A172 (cell line): Measurements from ENCODE around the gene MSH6. TPM values are rescaled to one million over a fixed set of nuclear protein-coding genes. Genes with fewer than 3 reads are reported as not detected.

Experiments
- DNase-seq: peaks from one replicate; pipeline ENCODE4 v3.0.0-alpha.2; 2015; ENCODE audit warnings: low spot score
- total RNA-seq: library from RNA; depleted of rRNA; stranded (reverse); fragments of >200 nt; shearing (Covaris generic); gene quantifications from 2 replicates; pipeline ENCODE4 v1.2.3, GENCODE V29; 2014; rRNA removed

Gene MSH6, protein sequence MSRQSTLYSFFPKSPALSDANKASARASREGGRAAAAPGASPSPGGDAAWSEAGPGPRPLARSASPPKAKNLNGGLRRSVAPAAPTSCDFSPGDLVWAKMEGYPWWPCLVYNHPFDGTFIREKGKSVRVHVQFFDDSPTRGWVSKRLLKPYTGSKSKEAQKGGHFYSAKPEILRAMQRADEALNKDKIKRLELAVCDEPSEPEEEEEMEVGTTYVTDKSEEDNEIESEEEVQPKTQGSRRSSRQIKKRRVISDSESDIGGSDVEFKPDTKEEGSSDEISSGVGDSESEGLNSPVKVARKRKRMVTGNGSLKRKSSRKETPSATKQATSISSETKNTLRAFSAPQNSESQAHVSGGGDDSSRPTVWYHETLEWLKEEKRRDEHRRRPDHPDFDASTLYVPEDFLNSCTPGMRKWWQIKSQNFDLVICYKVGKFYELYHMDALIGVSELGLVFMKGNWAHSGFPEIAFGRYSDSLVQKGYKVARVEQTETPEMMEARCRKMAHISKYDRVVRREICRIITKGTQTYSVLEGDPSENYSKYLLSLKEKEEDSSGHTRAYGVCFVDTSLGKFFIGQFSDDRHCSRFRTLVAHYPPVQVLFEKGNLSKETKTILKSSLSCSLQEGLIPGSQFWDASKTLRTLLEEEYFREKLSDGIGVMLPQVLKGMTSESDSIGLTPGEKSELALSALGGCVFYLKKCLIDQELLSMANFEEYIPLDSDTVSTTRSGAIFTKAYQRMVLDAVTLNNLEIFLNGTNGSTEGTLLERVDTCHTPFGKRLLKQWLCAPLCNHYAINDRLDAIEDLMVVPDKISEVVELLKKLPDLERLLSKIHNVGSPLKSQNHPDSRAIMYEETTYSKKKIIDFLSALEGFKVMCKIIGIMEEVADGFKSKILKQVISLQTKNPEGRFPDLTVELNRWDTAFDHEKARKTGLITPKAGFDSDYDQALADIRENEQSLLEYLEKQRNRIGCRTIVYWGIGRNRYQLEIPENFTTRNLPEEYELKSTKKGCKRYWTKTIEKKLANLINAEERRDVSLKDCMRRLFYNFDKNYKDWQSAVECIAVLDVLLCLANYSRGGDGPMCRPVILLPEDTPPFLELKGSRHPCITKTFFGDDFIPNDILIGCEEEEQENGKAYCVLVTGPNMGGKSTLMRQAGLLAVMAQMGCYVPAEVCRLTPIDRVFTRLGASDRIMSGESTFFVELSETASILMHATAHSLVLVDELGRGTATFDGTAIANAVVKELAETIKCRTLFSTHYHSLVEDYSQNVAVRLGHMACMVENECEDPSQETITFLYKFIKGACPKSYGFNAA (N-terminal part only)
- 101 and 112 TPM in 2 replicates for total RNA-seq

DNA sequence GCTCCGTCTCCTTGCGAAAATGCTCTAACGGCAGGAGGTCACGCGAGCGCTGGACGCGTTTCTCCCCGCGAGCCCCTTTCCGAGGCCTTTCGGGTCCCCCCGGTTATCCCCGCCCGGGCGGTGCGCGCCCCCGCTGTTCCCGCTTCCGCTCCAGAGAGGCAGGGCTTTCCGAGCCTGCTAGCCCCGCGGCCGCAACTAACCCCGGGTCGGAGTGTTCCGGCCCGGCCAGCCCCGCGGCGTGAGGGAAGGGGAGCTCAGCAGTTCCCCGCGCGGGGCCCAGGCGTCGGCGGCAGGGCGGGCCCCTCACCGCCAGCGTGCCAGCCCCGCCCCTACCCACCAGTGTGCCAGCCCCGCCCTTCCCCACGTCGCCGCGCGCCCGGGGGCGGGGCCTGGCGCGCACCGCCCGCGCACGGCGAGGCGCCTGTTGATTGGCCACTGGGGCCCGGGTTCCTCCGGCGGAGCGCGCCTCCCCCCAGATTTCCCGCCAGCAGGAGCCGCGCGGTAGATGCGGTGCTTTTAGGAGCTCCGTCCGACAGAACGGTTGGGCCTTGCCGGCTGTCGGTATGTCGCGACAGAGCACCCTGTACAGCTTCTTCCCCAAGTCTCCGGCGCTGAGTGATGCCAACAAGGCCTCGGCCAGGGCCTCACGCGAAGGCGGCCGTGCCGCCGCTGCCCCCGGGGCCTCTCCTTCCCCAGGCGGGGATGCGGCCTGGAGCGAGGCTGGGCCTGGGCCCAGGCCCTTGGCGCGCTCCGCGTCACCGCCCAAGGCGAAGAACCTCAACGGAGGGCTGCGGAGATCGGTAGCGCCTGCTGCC lies at the start of gene MSH6:
TSS of gene MSH6 (plus strand) at position 475 of the 815 bp plus-strand sequence. CDS start at position 564, 89 bp downstream.
- DNase-seq, result peak; percentile 75

DNA sequence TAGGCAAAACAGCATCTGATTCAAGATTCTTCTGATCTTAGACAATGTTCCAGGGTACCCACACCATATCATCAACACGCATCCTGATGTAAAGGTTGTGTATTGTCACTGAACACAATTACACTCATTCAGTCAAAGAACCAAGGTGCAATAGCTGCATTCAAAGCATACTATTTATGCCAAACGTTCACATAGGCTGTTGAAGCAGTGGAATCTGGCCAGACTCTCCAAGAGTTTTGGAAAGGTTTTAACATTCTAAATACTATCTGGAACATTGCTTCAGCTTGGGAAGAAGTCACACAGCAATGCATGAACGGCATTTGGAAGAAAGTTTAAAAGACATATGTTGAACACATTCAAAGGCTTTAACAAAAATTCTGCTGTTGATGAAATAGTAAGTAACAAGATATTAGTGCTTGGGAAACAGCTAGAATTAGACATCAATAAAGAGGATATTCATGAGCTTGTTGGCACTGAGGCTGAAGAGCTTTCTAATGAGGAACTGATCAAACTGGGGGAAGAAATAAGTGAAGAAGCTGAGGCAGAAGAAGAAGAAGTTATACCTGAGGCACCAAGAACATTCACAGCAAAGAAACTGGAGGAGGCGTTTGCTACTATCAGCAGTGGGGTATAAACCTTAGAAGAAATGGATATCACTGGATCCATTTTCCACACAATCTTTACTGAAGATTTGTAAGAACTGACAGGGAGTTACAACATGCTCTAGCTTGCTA lies 47.6 kb upstream of the MSH6 start:
- DNase-seq, result no peak

DNA sequence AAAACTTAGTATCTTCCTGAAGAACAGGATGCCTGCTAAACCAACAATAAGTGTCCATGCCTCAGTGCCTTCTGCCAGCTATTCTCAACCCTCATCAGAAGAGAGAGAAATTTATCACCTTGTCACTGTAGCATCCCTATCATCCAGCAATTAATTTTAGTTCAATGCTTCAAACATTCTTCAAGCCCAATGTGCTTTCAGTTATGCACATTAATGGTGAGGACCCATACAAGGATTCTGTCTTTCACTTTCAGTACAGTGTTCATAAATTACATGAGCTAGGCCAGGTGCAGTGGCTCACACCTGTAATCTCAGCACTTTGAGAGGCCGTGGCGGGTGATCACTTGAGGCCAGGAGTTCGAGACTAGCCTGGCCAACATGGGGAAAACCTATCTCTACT lies 47.0 kb upstream of the MSH6 start:
- DNase-seq, result no peak

DNA sequence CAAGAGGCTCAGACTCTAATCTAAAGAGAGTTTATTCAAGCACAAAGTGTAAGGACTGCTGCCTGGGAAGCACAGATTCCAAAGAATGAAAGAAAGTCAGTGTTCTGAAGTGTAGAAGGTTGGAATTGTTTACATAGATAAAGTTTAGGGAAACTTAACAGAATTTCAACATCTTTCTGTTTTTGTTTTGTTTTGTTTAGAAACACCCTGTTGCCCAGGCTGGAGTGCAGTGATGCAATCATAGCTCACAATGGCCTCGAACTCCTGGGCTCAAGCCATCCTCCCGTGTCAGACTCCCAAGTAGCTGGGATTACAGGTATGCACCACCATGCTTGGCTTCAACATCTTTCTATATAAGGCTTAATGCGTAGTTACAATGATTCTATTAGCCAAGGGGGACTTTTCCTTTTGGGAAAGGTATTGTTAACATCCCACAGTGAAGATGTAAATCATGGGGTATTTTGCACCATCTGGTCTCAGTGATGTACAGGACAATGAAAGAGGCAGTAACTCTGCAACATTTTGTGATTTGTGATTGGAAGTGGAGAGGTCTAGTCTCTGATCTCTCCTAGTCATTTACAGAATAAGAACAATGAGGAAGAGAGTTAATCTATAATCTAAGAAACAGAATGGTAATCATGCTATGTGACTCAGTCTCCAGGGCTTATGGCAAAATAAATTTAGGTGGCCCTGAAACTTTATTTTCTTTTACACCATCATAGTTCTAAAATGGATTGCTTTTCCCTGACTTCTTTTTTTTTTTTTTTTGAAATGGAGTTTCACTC lies 45.6 kb upstream of the MSH6 start:
- no peak for DNase-seq

DNA sequence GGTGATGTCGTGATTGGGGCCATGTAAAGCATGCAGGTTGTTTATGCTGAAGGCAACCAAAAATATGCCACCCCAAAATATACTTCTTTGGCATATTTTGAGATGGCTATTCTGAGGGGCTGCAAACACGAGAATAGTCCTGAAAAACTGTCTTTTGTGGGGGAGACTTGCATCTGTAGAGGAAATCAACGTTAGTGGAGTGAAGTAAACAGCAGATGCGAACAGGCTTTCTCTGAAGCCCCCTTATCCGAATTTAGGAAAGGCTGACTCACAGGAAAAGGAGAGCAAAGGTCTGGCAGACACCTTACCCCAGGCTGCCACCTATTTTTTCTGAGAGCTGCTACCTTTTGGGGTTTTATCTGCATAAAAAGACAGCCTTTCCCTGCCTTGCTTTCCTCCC lies 44.6 kb upstream of the MSH6 start:
- DNase-seq, result no peak

DNA sequence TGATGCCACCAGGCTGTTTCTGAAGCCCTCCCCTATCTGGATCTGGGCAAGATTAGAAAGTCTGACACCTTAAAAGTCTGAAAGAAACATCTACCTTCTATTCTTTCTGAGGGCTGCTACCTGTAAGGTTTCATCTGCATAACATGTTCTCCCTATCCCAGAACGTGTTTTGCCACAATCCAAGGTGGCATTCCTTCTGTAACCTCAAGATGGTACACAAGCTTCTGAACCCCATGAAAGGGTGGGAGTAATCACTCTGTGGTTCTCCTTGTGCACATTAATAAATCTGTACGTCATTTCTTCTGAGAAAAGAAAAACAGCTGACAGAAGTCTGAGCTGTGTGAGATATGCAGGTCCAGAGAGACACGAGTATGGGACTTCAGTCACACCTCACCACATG lies 41.8 kb upstream of the MSH6 start:
- no peak for DNase-seq

DNA sequence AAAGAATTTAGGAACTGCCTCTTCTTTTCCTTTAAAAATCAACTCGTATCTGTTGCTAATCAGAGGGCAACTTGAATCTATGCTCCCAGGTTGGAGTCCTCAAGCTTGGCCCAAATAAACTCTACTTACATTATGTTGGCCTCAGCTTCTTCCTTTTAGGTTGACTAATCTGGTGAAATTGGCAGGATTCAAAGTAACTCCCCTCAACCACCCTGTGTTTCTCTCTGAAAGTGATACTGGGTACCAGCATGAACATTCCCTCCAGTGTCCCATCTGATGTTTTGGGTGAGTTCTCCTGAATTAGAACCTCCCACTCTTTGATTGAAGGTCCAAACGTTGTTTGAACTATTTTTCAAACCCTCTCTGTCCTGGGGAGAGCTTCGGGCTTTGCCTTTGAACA lies 41.3 kb upstream of the MSH6 start:
- DNase-seq, result no peak

DNA sequence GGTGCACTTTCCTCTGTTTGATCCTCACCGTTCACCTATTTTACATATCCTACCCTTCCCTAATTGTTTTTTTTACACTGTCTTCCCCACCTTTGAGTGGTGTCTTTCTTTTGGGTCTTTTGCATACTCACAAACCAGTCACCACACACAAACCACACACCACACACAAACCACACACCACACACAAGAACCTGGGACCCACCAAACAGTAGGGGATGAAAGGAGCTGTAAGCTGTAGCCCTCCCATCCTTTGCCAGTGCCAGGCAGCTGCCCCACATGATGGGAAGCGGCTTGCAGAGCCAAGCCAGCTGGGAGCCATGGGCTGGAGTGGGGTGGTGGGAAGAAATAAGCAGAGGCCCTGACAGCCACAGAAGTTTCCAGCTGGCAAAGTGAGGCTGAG lies 38.9 kb upstream of the MSH6 start:
- no peak for DNase-seq

DNA sequence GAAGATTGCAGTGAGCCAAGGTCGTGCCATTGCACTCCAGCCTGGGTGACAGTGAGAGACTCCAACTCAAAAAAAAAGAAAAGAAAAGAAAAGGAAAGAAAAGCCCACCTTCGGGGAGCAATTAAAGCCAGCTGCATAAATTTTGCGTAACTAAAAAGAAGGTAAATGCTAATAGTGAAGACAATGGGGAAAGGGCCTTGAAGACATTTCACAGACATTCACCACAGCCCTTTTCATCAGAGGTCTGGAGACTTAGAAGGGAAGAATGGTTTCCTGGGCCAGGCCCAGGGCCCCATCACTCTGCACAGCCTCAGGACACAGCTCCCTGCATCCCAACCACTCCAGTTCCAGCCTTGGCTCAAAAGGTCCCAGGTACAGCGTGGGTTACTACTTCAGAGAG lies 35.1 kb upstream of the MSH6 start:
- DNase-seq, result no peak

DNA sequence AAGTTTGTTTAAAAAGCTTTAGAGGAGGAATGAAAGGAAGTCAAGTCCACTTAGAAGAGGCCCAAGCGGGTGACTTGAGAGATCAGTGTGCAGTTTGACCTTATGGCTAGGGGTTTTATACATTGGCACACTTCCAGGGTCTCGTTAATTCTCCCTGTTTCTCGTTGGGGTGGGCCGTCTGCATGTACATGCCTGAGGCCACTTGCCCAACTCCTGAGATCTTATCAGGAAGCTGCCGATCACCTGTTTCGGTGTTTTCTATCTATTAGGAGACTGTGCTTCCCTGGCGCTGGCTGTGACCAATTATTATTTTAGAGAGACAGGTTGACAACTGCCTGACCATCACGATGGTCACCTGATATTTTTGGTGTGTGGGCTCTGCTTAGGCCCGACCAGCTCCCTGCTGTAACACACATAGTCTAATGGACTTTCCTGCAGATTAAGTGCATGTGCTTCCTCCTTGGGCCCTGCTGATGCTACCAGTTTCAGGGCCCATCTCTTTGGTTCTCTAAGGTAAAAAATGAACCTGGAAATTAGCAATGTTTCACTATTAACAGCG lies 31.0 kb upstream of the MSH6 start:
- DNase-seq, result no peak

DNA sequence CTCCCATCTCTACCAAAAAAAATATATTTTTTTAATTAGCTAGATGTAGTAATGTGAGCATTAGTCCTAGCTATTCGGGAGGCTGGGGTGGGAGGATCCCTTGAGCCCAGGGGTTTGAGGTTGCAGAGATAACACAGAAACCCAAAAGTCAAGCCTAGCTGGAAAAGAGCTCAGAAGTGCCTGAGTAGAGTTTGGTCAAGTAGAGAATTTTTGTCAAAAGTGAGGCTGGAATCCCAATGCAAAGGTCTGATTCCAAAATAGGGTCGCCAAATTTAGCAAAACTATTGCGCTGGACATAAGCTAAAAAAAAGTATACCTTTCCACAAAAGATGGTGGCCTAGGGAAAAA lies 15.5 kb upstream of the MSH6 start:
- DNase-seq, result no peak

DNA sequence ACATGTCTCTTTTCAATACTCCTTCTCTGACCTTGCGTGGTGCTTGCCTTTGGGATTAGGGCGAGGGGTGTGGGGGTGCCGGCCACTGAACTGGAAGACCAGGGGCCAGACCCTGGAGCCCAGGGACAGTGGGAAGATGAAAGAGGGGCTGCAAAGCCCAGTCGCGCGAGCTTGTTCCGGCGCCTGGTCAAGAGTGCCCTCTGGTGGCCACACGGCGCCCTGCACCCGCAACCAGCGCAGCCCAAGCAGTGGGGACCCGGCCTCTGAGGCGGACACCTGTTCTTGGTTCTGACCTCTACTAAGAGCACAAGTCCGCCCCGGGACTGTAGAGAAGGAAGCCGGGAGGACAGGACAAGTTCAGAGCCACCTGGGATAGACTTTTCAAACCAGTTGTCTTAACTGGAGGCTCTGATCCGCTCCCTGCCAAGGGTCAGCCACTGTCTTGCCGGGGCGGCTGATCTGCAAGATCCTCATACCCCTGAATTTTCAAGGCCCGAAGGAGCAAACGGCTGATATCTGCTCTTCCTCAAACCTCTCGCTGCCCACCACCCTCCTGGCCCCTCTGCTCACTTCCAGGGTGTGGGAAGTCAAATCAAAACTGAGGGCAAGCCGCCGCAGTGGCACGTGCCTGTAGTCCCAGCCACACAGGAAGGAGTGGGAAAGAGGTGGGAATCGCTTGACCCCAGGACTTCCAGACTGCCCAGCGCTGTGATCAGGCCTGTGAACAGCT lies 14.9 kb upstream of the MSH6 start:
- peak; percentile 38 for DNase-seq

DNA sequence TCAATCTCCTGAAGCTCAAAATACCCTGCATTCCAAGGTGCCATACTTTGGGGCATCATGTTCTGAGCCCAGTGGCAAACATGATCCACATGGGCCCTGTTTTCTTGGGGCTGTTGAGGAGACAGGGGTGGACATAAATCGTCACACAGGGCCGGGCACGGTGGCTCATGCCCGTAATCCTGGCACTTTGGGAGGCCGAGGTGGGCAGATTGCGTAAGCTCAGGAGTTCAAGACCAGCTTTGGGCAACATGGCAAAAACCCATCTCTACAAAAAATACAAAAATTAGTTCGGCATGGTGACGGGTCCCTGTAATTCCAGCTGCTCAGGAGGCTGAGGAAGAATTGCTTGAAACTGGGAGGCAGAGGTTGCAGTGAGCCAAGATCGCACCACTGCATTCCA lies 13.6 kb upstream of the MSH6 start:
- DNase-seq, result no peak

DNA sequence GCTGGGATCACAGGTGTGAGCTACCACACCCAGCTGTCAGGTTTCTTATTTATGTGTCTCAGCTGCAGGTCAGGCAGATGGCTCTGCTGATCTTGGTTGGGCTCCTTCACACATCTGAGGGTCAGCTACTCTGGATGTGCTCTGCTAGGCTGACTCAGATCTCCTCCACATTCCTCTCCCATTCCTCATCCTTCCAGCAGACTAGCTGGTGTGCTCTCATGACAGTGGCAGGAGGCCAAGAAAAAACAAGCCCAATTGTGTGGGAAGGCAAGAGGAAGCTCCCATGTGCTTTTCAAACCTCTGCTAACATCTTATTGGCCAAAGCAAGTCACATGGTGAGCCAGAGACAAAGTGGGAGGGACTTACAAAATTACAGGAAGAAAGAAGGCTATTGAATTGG lies 11.7 kb upstream of the MSH6 start:
- peak; percentile 99 for DNase-seq

DNA sequence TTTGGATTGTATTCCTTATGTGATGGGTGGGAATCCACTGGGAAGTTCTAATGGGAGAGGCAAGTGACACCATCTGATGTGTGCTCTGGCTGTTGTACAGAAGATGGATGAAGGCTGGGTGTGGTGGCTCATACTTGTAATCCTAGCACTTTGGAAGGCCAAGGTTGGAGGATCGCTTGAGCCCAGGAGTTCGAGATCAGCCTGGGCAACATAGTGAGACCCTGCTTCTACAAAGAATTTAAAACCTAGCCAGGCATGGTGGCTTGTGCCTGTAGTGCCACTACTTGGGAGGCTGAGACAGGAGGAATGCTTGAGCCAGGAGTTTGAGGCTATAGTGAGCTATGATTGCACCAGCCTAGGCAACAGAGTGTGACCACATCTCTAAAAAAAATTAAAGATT lies 10.6 kb upstream of the MSH6 start:
- DNase-seq, result no peak

DNA sequence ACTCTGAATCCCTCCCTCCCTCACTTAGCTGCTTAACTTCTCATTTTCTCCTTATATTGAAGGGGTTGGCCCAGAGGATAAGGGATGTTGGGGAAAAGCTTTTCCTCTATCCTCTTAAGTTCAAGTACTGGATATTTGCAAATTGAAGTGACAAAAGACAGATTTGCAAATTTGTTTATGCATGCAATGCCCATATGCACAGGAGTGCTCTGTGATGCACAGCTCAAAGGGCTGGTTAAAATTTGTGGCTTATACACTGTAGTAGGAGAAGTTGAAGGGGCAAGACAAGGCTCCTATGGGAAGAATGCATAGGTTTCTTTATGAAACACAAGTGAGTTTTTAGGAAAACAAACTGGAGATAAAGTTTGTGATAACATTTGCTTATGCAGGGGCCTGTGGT lies 8.4 kb upstream of the MSH6 start:
- DNase-seq, result no peak

DNA sequence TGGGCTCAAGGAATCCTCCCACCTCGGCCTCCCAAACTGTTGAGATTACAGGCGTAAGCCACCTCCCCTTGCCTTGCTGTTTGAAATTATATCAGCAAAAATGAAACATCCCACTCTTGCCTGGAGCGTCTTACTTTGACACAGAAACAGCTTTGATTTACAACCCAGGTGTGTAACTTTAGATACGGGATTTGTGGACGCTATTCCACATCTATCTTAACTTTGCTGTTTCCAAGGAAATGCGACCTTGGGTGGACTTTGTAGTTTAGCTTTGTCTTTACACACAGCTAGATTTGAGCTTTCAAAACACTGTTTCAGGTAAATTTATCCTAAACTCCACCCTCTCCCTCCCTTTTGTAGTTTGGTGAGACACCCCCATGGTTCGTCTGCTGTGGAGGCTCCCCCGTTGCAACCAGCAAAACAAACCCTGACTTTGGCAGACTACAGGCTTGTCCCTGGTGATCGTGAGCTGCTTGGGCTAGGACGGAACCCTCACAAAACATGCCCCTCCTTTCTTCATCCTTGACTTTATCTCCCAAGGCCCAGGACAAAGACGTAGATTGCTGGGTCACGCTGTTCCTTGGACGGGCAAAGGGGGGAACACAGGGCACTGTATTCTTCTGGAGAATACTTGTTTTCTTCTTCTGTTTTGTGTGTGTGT lies 5.5 kb upstream of the MSH6 start:
- no peak for DNase-seq
